A673 (cell line): Measurements from ENCODE around the gene LIN7B. TPM values are rescaled to one million over a fixed set of nuclear protein-coding genes. Genes with fewer than 3 reads are reported as not detected.

Experiments
- BruUV-seq: library from RNA; stranded (reverse); fragments of 400-500 nt; replicated peaks from 2 replicates; lab custom pipeline; 2021; lab: Mats Ljungman, UMichigan
- CTCF ChIA-PET: fragments of 300-600 bp; sonication (Branson Sonifier 250); formaldehyde crosslinking; loops from one replicate; lab custom pipeline; 2022; ENCODE audit warnings: antibody characterized with exemption; lab: Charles Lee
- POLR2A ChIA-PET: fragments of 300-600 bp; sonication (Branson Sonifier 250); formaldehyde crosslinking; loops from one replicate; lab custom pipeline; 2022; ENCODE audit warnings: antibody characterized with exemption; ENCODE audit not compliant: low non-redundant PET; lab: Charles Lee
- DNase-seq: peaks from one replicate; pipeline ENCODE4 v3.0.0-alpha.2; 2015; ENCODE audit warnings: low spot score
- H3K27ac ChIP-seq: fragments of 200-600 bp; sonication (generic); 2 replicates; pipeline ENCODE4 v1.5.1; 2016; ENCODE audit warnings: mixed run types, low read depth, mild to moderate bottlenecking, mixed read lengths, antibody characterized with exemption, low read length; ENCODE audit not compliant: poor library complexity, severe bottlenecking
- H3K27me3 ChIP-seq: fragments of 200-600 bp; sonication (generic); replicated peaks from 2 replicates; pipeline ENCODE4 v1.6.1; 2017; ENCODE audit warnings: mixed run types, low read depth, mild to moderate bottlenecking, mixed read lengths, antibody characterized with exemption, low read length; ENCODE audit not compliant: insufficient read depth, poor library complexity
- H3K36me3 ChIP-seq: fragments of 200-600 bp; sonication (generic); 2 replicates; pipeline ENCODE4 v1.6.1; 2016; ENCODE audit warnings: mixed run types, mild to moderate bottlenecking, mixed read lengths, antibody characterized with exemption, low read length; ENCODE audit not compliant: insufficient read depth, poor library complexity, severe bottlenecking
- H3K4me1 ChIP-seq: fragments of 200-600 bp; sonication (generic); 2 replicates; pipeline ENCODE4 v1.6.1; 2017; ENCODE audit warnings: mixed run types, mild to moderate bottlenecking, mixed read lengths, antibody characterized with exemption, low read length; ENCODE audit not compliant: insufficient read depth, poor library complexity, severe bottlenecking
- H3K4me3 ChIP-seq: fragments of 200-600 bp; sonication (generic); 2 replicates; pipeline ENCODE4 v1.5.1; 2016; ENCODE audit warnings: low read depth, mixed run types, mild to moderate bottlenecking, mixed read lengths, low read length; ENCODE audit not compliant: poor library complexity, severe bottlenecking
- H3K9me3 ChIP-seq: fragments of 200-600 bp; sonication (generic); 2 replicates; pipeline ENCODE4 v1.6.1; 2016; ENCODE audit warnings: mixed run types, low read depth, mild to moderate bottlenecking, mixed read lengths, antibody characterized with exemption, low read length; ENCODE audit not compliant: poor library complexity, severe bottlenecking
- EZH2 ChIP-seq: fragments of 200-600 bp; sonication (generic); IDR thresholded peaks from 2 replicates; pipeline ENCODE4 v1.6.1; 2017; ENCODE audit warnings: borderline replicate concordance, low read depth, mild to moderate bottlenecking, mixed read lengths, antibody characterized with exemption, low read length; ENCODE audit not compliant: poor library complexity, severe bottlenecking
- intact Hi-C: fragments of 100-400 bp; cut with micrococcal nuclease; formaldehyde crosslinking; loops from one replicate; pipeline ENCODE4 v1.10.0; 2022; ENCODE audit not compliant: unreplicated experiment
- total RNA-seq: library from RNA; stranded (reverse); gene quantifications from 2 replicates; pipeline ENCODE4 v1.2.3, GENCODE V29; 2021
- TF ChIP-seq, protein P1 (sequence below): fragments of 300-800, 200-600 bp; sonication (generic); conservative IDR thresholded peaks from 2 replicates; pipeline ENCODE4 v1.5.1; 2017; ENCODE audit warnings: low read depth, mild to moderate bottlenecking, antibody characterized with exemption, low read length, moderate library complexity, mixed read lengths

LIN7B gene
- total RNA-seq, 1 experiment from 2014 or later: 19.9 TPM

DNA sequence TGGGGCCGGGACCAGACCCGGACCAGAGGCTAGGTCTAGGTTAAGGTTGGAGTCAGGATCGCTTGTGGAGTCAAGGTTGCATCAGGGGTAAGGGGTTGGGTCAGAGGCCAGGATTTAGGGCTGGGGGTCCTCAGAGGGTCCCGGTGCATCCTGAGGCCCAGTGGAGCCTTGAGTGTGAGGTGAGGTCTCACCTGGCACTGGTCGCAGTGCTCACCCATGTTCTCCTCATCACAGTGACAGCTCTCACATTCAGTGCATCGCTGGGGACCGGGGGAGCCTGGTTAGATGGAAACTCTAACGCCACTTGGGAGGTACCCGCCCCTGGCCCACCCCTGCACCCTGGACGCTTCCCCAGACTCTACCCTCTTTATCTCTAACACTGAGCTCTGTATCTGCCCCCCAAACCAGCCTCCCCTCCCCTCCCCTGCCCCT, 38.0 kb downstream of the LIN7B start:
- H3K4me3 ChIP-seq: peak overlapping the region; percentile 76
- no peak for DNase-seq
- H3K36me3 ChIP-seq: no peaks in the 10 kb centered on the region
- H3K27ac ChIP-seq: no peak overlapping the region
- intact Hi-C loops: no loop called here
- no TSS peak for BruUV-seq
- ChIA-PET CTCF (interaction anchor here (0.6 to 1.9 kb wide), 3 partner anchors 17 to 54 kb away, joined by 3 to 6 read pairs (median 5); no protein-coding TSS in a partner anchor), POLR2A (no interaction called here)
- no peaks in the 10 kb centered on the region for H3K27me3 ChIP-seq
- H3K9me3 ChIP-seq: no peaks in the 10 kb centered on the region
- H3K4me1 ChIP-seq: peaks cover 19% of the 10 kb centered on the region
- TF ChIP-seq, protein P1, sequence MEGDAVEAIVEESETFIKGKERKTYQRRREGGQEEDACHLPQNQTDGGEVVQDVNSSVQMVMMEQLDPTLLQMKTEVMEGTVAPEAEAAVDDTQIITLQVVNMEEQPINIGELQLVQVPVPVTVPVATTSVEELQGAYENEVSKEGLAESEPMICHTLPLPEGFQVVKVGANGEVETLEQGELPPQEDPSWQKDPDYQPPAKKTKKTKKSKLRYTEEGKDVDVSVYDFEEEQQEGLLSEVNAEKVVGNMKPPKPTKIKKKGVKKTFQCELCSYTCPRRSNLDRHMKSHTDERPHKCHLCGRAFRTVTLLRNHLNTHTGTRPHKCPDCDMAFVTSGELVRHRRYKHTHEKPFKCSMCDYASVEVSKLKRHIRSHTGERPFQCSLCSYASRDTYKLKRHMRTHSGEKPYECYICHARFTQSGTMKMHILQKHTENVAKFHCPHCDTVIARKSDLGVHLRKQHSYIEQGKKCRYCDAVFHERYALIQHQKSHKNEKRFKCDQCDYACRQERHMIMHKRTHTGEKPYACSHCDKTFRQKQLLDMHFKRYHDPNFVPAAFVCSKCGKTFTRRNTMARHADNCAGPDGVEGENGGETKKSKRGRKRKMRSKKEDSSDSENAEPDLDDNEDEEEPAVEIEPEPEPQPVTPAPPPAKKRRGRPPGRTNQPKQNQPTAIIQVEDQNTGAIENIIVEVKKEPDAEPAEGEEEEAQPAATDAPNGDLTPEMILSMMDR: no peak
- TF ChIP-seq EZH2: no peak

DNA sequence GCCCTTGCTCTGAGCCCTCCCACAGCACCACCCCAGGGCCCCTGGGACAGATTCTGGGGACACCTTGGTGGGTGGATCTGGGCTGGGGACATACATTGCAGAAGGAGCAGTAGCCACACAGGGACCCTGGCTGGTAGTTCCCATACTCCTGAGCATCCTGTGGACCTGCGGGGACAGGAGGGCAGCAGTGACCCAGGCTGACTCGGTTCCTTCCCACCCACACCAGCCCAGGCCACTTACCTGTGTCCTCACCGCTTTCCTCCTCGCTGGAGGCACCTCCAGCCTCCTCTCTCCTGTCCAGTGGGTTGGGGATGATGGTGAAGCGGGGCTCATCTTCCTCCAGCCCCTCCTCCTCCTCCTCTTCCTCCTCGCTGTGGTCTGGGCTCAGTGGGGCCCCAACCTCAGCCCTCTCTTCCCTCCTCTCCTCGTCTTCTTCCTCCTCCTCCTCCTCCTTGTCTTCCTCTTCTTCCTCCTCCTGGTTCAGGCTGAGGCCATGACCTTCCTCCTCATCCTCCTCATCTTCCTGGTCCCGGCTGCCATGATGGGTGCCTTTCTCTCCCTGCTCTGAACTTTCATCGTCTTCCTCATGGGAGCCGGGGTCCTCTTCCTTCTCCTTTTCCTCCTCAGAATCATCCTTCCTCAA, 39.1 kb downstream of the LIN7B start:
- TF ChIP-seq, protein P1: no peak
- no peak for TF ChIP-seq EZH2
- Histone ChIP-seq H3K27me3 (no peaks in the 10 kb centered on the region), H3K9me3 (no peaks in the 10 kb centered on the region), H3K4me1 (peaks cover 17% of the 10 kb centered on the region), H3K27ac (no peak overlapping the region), H3K4me3 (no peak overlapping the region), H3K36me3 (no peaks in the 10 kb centered on the region)
- ChIA-PET CTCF (no interaction called here), POLR2A (no interaction called here)
- no TSS peak for BruUV-seq
- DNase-seq: no peak
- intact Hi-C loops: no loop called here

DNA sequence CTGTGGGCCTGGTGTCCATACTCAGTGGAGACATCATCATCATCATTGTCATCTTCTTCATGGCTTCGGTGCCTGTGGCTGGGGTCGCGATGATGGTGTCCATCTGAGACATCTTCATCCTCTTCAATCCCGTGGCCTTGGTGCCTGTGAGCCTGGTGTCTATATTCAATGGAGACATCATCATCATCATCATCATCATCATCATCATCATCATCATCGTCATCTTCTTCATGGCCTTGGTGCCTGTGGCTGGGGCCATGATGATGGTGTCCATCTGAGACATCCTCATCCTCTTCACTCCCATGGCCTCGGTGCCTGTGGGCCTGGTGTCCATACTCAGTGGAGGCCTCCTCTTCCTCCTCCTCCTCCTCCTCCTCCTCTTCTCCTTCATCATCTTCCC, 40.1 kb downstream of the LIN7B start:
- ChIA-PET CTCF (no interaction called here), POLR2A (no interaction called here)
- intact Hi-C loops: no loop called here
- TF ChIP-seq EZH2: no peak
- TF ChIP-seq, protein P1: no peak
- DNase-seq: no peak
- Histone ChIP-seq H3K36me3 (no peaks in the 10 kb centered on the region), H3K4me3 (no peak overlapping the region), H3K4me1 (peaks cover 19% of the 10 kb centered on the region), H3K27ac (no peak overlapping the region), H3K27me3 (no peaks in the 10 kb centered on the region), H3K9me3 (no peaks in the 10 kb centered on the region)
- BruUV-seq: no TSS peak
